ENCODE results near the gene DUSP18.
"Not testable (repeated sequence)": the region's sequence is repeated elsewhere in the genome, so short reads cannot be mapped to it uniquely, and the experiment has no call there.

The DUSP18 gene

GRCh38 chr22:30695351-30695851 lies 27.7 kb upstream of the DUSP18 start:
- H3K9ac ChIP-seq (ENCODE audit: low read length in 2 of 2) = peak overlapping the region; percentile 60
- peak overlapping the region; percentile 70 to 78 for H3K4me3 ChIP-seq (ENCODE audit: low read length in 2 of 2)
- no peaks in the 10 kb centered on the region for H3K36me3 ChIP-seq (ENCODE audit: control insufficient read depth in 2 of 2, insufficient read depth in 2 of 2, low read length in 2 of 2)
- H3K4me1 ChIP-seq (ENCODE audit: control insufficient read depth, insufficient read depth, low read length) = peaks cover 15% of the 10 kb centered on the region
- H3K9me3 ChIP-seq (ENCODE audit: control insufficient read depth in 2 of 2, low read length in 2 of 2) = no peaks in the 10 kb centered on the region
- no peak overlapping the region for H3K27ac ChIP-seq (ENCODE audit: low read length)
- no peaks in the 10 kb centered on the region for H3K27me3 ChIP-seq (ENCODE audit: control insufficient read depth in 1 of 2, insufficient read depth in 2 of 2, low read length in 2 of 2)

GRCh38 chr22:30694640-30695350 lies 27.1 kb upstream of the DUSP18 start, which contains the start of gene OSBP2:
TSS of gene OSBP2 (plus strand) at chr22:30694874. CDS start at chr22:30694910, 36 bp downstream.
- peaks cover 15% of the 10 kb centered on the region for H3K4me1 ChIP-seq (ENCODE audit: control insufficient read depth, insufficient read depth, low read length)
- H3K36me3 ChIP-seq (ENCODE audit: control insufficient read depth in 2 of 2, insufficient read depth in 2 of 2, low read length in 2 of 2) = no peaks in the 10 kb centered on the region
- H3K27me3 ChIP-seq (ENCODE audit: control insufficient read depth in 1 of 2, insufficient read depth in 2 of 2, low read length in 2 of 2) = no peaks in the 10 kb centered on the region
- peak within 1 kb of the TSS; percentile 70 to 78 for H3K4me3 ChIP-seq (ENCODE audit: low read length in 2 of 2)
- H3K27ac ChIP-seq (ENCODE audit: low read length) = no peak within 1 kb of the TSS
- H3K9me3 ChIP-seq (ENCODE audit: control insufficient read depth in 2 of 2, low read length in 2 of 2) = no peaks in the 10 kb centered on the region
- peak within 1 kb of the TSS; percentile 60 for H3K9ac ChIP-seq (ENCODE audit: low read length in 2 of 2)

GRCh38 chr22:30694171-30694639 lies 26.5 kb upstream of the DUSP18 start:
- Histone ChIP-seq H3K27ac (ENCODE audit: low read length) (no peak overlapping the region), H3K4me1 (ENCODE audit: control insufficient read depth, insufficient read depth, low read length) (peaks cover 15% of the 10 kb centered on the region), H3K9me3 (ENCODE audit: control insufficient read depth in 2 of 2, low read length in 2 of 2) (no peaks in the 10 kb centered on the region), H3K9ac (ENCODE audit: low read length in 2 of 2) (peak overlapping the region; percentile 28 to 47), H3K36me3 (ENCODE audit: control insufficient read depth in 2 of 2, insufficient read depth in 2 of 2, low read length in 2 of 2) (no peaks in the 10 kb centered on the region), H3K27me3 (ENCODE audit: control insufficient read depth in 1 of 2, insufficient read depth in 2 of 2, low read length in 2 of 2) (no peaks in the 10 kb centered on the region), H3K4me3 (ENCODE audit: low read length in 2 of 2) (peak overlapping the region; percentile 65 to 76)

- Histone ChIP-seq H3K27ac (ENCODE audit: low read length) (no peak overlapping the region), H3K9ac (ENCODE audit: low read length in 2 of 2) (no peak overlapping the region), H3K9me3 (ENCODE audit: control insufficient read depth in 2 of 2, low read length in 2 of 2) (no peaks in the 10 kb centered on the region), H3K4me1 (ENCODE audit: control insufficient read depth, insufficient read depth, low read length) (peaks cover 15% of the 10 kb centered on the region), H3K4me3 (ENCODE audit: low read length in 2 of 2) (no peak overlapping the region), H3K27me3 (ENCODE audit: control insufficient read depth in 1 of 2, insufficient read depth in 2 of 2, low read length in 2 of 2) (no peaks in the 10 kb centered on the region), H3K36me3 (ENCODE audit: control insufficient read depth in 2 of 2, insufficient read depth in 2 of 2, low read length in 2 of 2) (no peaks in the 10 kb centered on the region)
These were observed 23.5 kb upstream of the DUSP18 start for GRCh38 chr22:30691204-30691603.

GRCh38 chr22:30689622-30690021 lies 21.9 kb upstream of the DUSP18 start:
- Histone ChIP-seq H3K27me3 (ENCODE audit: control insufficient read depth in 1 of 2, insufficient read depth in 2 of 2, low read length in 2 of 2) (no peaks in the 10 kb centered on the region), H3K9ac (ENCODE audit: low read length in 2 of 2) (no peak overlapping the region), H3K27ac (ENCODE audit: low read length) (no peak overlapping the region), H3K36me3 (ENCODE audit: control insufficient read depth in 2 of 2, insufficient read depth in 2 of 2, low read length in 2 of 2) (no peaks in the 10 kb centered on the region), H3K4me3 (ENCODE audit: low read length in 2 of 2) (no peak overlapping the region), H3K9me3 (ENCODE audit: control insufficient read depth in 2 of 2, low read length in 2 of 2) (no peaks in the 10 kb centered on the region), H3K4me1 (ENCODE audit: control insufficient read depth, insufficient read depth, low read length) (peaks cover 8% of the 10 kb centered on the region)

- Histone ChIP-seq H3K27me3 (ENCODE audit: control insufficient read depth in 1 of 2, insufficient read depth in 2 of 2, low read length in 2 of 2) (no peaks in the 10 kb centered on the region), H3K9ac (ENCODE audit: low read length in 2 of 2) (no peak overlapping the region), H3K27ac (ENCODE audit: low read length) (no peak overlapping the region), H3K4me1 (ENCODE audit: control insufficient read depth, insufficient read depth, low read length) (no peaks in the 10 kb centered on the region), H3K36me3 (ENCODE audit: control insufficient read depth in 2 of 2, insufficient read depth in 2 of 2, low read length in 2 of 2) (no peaks in the 10 kb centered on the region), H3K9me3 (ENCODE audit: control insufficient read depth in 2 of 2, low read length in 2 of 2) (no peaks in the 10 kb centered on the region), H3K4me3 (ENCODE audit: low read length in 2 of 2) (no peak overlapping the region)
These were observed 19.7 kb upstream of the DUSP18 start for GRCh38 chr22:30687358-30687757.

- Histone ChIP-seq H3K4me1 (ENCODE audit: control insufficient read depth, insufficient read depth, low read length) (peaks cover 10% of the 10 kb centered on the region), H3K36me3 (ENCODE audit: control insufficient read depth in 2 of 2, insufficient read depth in 2 of 2, low read length in 2 of 2) (no peaks in the 10 kb centered on the region), H3K27me3 (ENCODE audit: control insufficient read depth in 1 of 2, insufficient read depth in 2 of 2, low read length in 2 of 2) (no peaks in the 10 kb centered on the region), H3K27ac (ENCODE audit: low read length) (no peak overlapping the region), H3K9me3 (ENCODE audit: control insufficient read depth in 2 of 2, low read length in 2 of 2) (no peaks in the 10 kb centered on the region), H3K9ac (ENCODE audit: low read length in 2 of 2) (no peak overlapping the region), H3K4me3 (ENCODE audit: low read length in 2 of 2) (no peak overlapping the region)
These were observed 17.5 kb upstream of the DUSP18 start for GRCh38 chr22:30685178-30685577.

- peaks cover 10% of the 10 kb centered on the region for H3K4me1 ChIP-seq (ENCODE audit: control insufficient read depth, insufficient read depth, low read length)
- H3K4me3 ChIP-seq (ENCODE audit: low read length in 2 of 2) = no peak overlapping the region
- H3K27ac ChIP-seq (ENCODE audit: low read length) = no peak overlapping the region
- H3K9ac ChIP-seq (ENCODE audit: low read length in 2 of 2) = no peak overlapping the region
- no peaks in the 10 kb centered on the region for H3K27me3 ChIP-seq (ENCODE audit: control insufficient read depth in 1 of 2, insufficient read depth in 2 of 2, low read length in 2 of 2)
- no peaks in the 10 kb centered on the region for H3K36me3 ChIP-seq (ENCODE audit: control insufficient read depth in 2 of 2, insufficient read depth in 2 of 2, low read length in 2 of 2)
- H3K9me3 ChIP-seq (ENCODE audit: control insufficient read depth in 2 of 2, low read length in 2 of 2) = no peaks in the 10 kb centered on the region
These were observed 14.2 kb upstream of the DUSP18 start for GRCh38 chr22:30681831-30682230.

GRCh38 chr22:30680991-30681770 lies 13.5 kb upstream of the DUSP18 start:
- Histone ChIP-seq H3K9me3 (ENCODE audit: control insufficient read depth in 2 of 2, low read length in 2 of 2) (no peaks in the 10 kb centered on the region), H3K9ac (ENCODE audit: low read length in 2 of 2) (peak overlapping the region in 1 of 2 donors; percentile 47), H3K27me3 (ENCODE audit: control insufficient read depth in 1 of 2, insufficient read depth in 2 of 2, low read length in 2 of 2) (no peaks in the 10 kb centered on the region), H3K4me1 (ENCODE audit: control insufficient read depth, insufficient read depth, low read length) (peaks cover 10% of the 10 kb centered on the region), H3K27ac (ENCODE audit: low read length) (peak overlapping the region; percentile 49), H3K4me3 (ENCODE audit: low read length in 2 of 2) (no peak overlapping the region), H3K36me3 (ENCODE audit: control insufficient read depth in 2 of 2, insufficient read depth in 2 of 2, low read length in 2 of 2) (no peaks in the 10 kb centered on the region)

GRCh38 chr22:30679895-30680690 lies 12.4 kb upstream of the DUSP18 start:
- not testable (repeated sequence) for H3K9ac ChIP-seq (ENCODE audit: low read length in 2 of 2); H3K9me3 ChIP-seq (ENCODE audit: control insufficient read depth in 2 of 2, low read length in 2 of 2); H3K4me3 ChIP-seq (ENCODE audit: low read length in 2 of 2); H3K36me3 ChIP-seq (ENCODE audit: control insufficient read depth in 2 of 2, insufficient read depth in 2 of 2, low read length in 2 of 2); H3K27me3 ChIP-seq (ENCODE audit: control insufficient read depth in 1 of 2, insufficient read depth in 2 of 2, low read length in 2 of 2); H3K4me1 ChIP-seq (ENCODE audit: control insufficient read depth, insufficient read depth, low read length)
- peak overlapping the region; percentile 49 for H3K27ac ChIP-seq (ENCODE audit: low read length)

Measured in stomach smooth muscle (tissue), 2 donors.